GM10266 (cell line): ENCODE measurements around the gene CTU1.

Experiments
- DNase-seq: peaks from one replicate; pipeline ENCODE4 v3.0.0; 2012; ENCODE audit errors: extremely low spot score
- TF ChIP-seq, protein P1 (sequence below): IDR thresholded peaks from 2 replicates; pipeline ENCODE4 v1.5.1; 2012; ENCODE audit warnings: mild to moderate bottlenecking, low read depth; ENCODE audit not compliant: control insufficient read depth, insufficient read depth; ENCODE audit errors: missing control alignments

The CTU1 gene

DNA sequence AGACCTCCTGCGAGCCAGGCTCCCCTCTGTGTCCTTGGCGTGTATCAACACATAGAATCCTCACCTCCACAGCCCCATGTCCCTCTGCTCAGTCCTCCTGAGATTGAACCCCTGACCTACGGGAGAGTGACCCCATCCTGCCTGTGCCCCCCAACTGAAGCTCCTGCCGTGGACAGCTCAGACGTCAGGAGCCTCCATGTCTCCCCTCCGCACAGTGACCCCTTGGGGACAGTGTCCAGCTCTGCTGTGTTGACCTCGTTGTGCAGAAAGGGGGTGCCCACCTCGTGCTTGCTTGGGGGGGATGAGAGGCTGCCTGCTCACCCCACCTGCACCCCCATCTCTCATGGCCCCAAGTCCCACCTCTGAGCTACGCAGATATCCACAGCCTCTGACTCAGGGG lies 16.0 kb upstream of the CTU1 start:
- TF ChIP-seq, protein P1, sequence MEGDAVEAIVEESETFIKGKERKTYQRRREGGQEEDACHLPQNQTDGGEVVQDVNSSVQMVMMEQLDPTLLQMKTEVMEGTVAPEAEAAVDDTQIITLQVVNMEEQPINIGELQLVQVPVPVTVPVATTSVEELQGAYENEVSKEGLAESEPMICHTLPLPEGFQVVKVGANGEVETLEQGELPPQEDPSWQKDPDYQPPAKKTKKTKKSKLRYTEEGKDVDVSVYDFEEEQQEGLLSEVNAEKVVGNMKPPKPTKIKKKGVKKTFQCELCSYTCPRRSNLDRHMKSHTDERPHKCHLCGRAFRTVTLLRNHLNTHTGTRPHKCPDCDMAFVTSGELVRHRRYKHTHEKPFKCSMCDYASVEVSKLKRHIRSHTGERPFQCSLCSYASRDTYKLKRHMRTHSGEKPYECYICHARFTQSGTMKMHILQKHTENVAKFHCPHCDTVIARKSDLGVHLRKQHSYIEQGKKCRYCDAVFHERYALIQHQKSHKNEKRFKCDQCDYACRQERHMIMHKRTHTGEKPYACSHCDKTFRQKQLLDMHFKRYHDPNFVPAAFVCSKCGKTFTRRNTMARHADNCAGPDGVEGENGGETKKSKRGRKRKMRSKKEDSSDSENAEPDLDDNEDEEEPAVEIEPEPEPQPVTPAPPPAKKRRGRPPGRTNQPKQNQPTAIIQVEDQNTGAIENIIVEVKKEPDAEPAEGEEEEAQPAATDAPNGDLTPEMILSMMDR = no peak
- DNase-seq = no peak

GRCh38 chr19:51123802-51124201 lies 15.6 kb upstream of the CTU1 start:
- TF ChIP-seq, protein P1 = no peak
- no peak for DNase-seq

- TF ChIP-seq, protein P1 = no peak
- no peak for DNase-seq
Observed at GRCh38 chr19:51123381-51123800, 15.2 kb upstream of the CTU1 start.

GRCh38 chr19:51122112-51122981 lies 14.1 kb upstream of the CTU1 start:
- no peak for DNase-seq
- TF ChIP-seq, protein P1 = no peak

GRCh38 chr19:51121257-51121656 lies 13.0 kb upstream of the CTU1 start:
- TF ChIP-seq, protein P1 = no peak
- no peak for DNase-seq

- TF ChIP-seq, protein P1 = no peak
- no peak for DNase-seq
Observed at GRCh38 chr19:51120160-51120559, 12.0 kb upstream of the CTU1 start.

DNA sequence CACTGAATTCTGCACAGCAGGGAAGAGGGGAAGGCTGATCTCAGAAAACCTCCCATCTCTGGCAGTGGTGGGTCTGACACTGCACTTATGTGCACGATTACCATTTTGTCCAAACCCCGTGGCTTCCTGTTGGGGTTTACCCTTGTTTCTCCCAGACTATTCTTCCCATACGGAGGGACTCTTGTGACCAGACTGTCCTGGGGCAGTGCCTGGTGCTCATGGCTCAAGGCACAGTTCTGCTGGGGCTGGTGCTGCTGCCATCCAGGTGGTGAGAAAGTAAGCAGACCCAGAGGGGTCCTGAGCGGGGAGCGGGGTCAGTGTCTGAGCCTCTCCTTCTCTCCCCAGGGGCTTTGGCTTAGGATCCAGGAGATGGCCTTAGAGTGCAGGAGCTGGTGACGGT lies 11.4 kb upstream of the CTU1 start:
- TF ChIP-seq, protein P1 = no peak
- no peak for DNase-seq
